ENCODE results near the gene DPH1.

The DPH1 gene

DNA sequence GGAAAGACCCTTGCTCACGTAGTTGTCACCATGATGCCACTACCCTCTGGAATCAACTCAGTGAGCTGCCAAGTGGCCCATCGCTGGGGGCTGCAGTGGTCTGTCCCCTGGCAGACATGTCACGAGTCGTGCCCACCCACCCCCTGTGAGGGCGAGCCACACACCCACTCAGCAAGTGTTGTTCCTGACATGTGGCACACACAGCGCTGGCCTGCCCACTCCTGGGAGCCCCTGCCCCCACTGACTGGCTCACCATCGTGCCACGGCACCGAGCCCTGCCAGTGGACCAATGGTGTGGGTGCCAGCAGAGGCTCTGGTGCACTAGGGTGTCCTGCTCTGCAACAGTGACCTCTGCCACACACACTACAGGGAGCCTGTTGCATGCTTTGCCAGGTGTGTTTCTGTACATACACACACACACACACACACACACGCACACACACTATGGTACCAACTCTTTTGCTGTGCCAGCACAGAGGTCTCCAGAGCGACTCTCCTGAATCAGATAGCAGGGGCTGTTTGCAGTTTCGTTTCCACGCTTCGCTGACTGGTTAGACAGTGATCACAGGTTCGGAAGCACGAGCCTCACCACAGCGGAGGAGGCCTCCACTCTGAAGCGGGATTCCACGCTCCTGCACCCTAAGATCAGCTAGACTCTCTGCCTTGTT, 12.5 kb upstream of the DPH1 start:
- no peak for DNase-seq (ENCODE audit: low read depth)
- no peak for TF ChIP-seq CTCF (conservative IDR thresholded peaks at IDR 0.05; ENCODE audit: low read depth, low read length)
- no peak overlapping the region for H3K4me3 ChIP-seq (ENCODE audit: low read length)

DNA sequence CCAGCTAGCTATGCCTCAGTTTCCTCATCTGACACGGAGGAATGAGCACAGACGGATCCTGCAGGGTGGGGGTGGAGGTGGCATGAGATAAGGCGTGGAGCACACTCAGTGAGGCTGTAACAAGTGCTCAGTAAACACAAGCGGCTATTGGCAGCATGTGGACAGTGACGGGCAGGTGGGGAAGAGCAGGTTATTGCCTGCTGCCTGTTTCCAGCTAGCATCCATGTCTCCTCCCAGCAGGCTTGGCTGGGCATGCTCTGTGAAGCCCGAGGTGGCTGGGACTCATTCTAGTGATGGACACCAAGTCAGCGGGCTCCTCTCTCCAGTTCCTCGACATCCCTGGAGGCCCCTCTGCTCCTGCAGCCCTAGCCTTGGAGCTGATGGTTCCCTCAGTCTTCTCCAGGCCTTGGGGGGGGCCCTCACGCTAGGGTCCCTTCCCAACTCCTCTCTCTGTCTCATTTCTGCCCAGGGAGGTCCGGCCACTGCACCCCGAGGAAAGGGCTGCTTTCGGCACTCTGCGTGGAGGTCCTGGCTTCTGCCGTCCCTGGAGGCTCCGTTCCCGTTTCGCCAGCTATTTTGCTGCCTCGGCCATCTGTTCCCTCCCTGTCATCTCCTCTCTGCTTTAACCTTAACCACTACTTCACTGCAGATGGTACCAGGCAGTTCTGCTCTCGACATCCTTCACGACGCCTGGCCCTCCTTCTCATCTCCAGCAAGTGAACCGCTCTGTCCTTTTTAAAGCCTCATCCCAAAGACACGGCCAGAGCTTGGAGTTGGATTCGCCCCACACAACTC, 11.0 kb upstream of the DPH1 start:
- H3K4me3 ChIP-seq (ENCODE audit: low read length), result no peak overlapping the region
- TF ChIP-seq CTCF (conservative IDR thresholded peaks at IDR 0.05; ENCODE audit: low read depth, low read length), result no peak
- no peak for DNase-seq (ENCODE audit: low read depth)

DNA sequence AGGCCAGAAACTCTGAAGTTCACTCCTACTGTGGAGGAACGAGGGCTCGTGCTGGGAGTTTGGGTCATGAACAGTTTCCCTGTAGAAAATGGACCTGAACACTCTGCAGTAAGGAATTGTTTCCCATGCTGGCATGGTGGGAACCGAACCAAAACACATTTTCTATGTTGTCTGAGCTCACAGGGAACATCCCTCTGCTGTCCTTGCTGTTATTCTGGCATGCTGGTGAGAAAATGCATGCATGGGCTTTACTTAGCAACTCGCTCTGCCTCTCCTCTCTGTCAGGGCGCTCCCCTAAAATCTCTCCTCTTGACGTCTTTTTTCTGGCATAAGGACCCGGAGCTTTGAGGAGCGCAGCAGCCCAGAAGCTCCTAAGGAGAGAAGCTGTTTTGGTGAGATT, 10.2 kb upstream of the DPH1 start:
- DNase-seq (ENCODE audit: low read depth), result no peak
- TF ChIP-seq CTCF (conservative IDR thresholded peaks at IDR 0.05; ENCODE audit: low read depth, low read length), result no peak
- H3K4me3 ChIP-seq (ENCODE audit: low read length), result no peak overlapping the region

DNA sequence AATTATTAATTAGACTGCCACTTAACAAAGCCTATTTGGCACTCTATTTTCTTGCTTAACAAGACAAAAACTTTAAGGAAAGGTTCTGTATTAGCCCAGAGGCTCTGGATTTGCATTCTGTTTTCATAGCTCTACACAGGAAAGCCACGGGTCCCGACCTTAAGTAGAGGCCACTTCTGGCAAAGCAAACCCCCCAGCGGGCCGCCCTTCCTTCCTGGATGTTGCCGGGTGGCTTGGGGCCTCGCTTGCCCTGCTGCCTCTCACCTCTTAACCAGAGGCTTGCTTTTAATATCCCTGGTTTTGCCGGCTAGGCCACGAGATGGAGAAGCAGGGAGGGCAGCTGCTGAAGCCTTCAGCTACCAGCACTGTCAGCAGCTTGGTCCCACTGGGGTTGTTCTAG, 9.2 kb upstream of the DPH1 start:
- DNase-seq (ENCODE audit: low read depth), result no peak
- H3K4me3 ChIP-seq (ENCODE audit: low read length), result no peak overlapping the region
- no peak for TF ChIP-seq CTCF (conservative IDR thresholded peaks at IDR 0.05; ENCODE audit: low read depth, low read length)

- TF ChIP-seq CTCF (conservative IDR thresholded peaks at IDR 0.05; ENCODE audit: low read depth, low read length), result no peak
- no peak overlapping the region for H3K4me3 ChIP-seq (ENCODE audit: low read length)
- no peak for DNase-seq (ENCODE audit: low read depth)
Observed at GRCh38 chr17:2022647-2023240, 7.2 kb upstream of the DPH1 start.

GRCh38 chr17:2023256-2023655, 6.7 kb upstream of the DPH1 start:
- H3K4me3 ChIP-seq (ENCODE audit: low read length), result no peak overlapping the region
- DNase-seq (ENCODE audit: low read depth), result no peak
- no peak for TF ChIP-seq CTCF (conservative IDR thresholded peaks at IDR 0.05; ENCODE audit: low read depth, low read length)

Data from retinal pigment epithelial cell (primary cell).